GM19043 (cell line): ENCODE data around the gene ALMS1.
"Not testable (repeated sequence)": the region's sequence is repeated elsewhere in the genome, so short reads cannot be mapped to it uniquely, and the experiment has no call there.

Experiments used
- ATAC-seq: cut with Tn5 transposase; IDR thresholded peaks from one replicate; pipeline ENCODE4 v1.9.1; 2021; ENCODE audit warnings: low read depth; ENCODE audit not compliant: unreplicated experiment

The ALMS1 gene

DNA sequence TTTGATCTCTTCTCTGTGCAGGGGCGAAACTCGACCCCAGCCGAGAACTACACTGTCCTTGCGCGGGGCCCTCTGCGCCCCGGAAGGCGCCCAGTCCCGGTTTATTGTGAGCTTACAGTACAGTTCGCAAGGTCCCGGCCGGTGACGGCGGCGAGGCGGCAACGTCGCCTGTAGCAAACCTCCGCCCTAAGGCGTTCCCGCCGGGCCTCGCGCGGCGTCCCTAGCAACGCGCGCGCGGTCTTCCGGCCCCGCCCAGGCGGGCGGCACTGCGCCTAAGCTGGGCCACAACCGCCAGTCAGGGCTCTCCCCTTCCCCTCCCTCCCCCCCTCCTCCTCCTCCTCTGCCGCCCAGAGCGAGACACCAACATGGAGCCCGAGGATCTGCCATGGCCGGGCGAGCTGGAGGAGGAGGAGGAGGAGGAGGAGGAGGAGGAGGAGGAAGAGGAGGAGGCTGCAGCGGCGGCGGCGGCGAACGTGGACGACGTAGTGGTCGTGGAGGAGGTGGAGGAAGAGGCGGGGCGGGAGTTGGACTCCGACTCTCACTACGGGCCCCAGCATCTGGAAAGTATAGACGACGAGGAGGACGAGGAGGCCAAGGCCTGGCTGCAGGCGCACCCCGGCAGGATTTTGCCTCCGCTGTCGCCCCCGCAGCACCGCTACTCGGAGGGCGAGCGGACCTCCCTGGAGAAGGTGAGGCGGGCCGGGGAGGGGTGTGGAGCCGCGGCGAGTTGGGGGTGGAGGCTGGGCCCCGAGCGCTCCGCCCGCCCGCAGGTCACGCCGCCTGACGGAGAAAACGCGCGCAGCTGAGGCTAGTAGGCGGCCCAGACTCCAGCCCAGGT lies at the start of gene ALMS1:
TSS of gene ALMS1 (plus strand) at position 333 of the 838 bp plus-strand sequence. CDS start at position 366, 33 bp downstream.
- peak; percentile 91 for ATAC-seq

DNA sequence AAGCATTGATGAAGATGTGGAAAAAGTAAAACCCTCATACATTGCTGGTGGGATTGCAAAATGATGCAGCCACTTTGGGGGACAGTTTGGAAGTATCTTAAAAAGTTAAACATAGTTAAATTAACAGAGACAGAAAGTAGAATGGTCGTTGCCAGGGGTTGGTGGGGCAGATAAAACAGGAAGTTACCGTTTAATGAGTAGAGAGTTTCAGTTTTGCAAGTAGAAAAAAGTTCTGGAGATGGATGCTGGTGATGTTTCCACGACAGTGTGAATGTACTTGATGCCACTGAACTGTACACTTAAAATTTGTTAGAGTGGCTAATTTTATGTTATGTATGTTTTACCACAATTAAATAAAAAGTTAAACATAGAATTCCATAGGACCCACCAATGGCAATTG lies 47.8 kb upstream of the ALMS1 start:
- no peak for ATAC-seq

DNA sequence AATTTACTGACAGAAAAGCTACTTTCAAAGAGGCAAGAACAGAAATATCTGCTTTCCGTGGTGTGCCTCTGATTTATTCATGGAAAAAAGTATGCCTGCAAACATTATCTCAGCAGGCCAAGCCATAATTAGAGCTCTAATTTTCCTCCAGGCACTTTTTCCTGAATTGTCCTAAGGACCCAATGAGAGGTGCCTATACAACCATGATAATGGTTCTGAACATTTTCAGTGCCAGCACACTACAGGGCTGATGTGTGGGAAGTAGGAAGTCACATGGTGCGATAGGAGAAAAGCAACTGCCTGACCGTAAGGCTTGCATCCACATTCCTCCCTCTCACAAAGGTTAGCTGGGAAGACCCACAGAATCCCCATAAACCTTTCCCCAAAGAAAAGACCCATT lies 46.4 kb upstream of the ALMS1 start:
- ATAC-seq: no peak

DNA sequence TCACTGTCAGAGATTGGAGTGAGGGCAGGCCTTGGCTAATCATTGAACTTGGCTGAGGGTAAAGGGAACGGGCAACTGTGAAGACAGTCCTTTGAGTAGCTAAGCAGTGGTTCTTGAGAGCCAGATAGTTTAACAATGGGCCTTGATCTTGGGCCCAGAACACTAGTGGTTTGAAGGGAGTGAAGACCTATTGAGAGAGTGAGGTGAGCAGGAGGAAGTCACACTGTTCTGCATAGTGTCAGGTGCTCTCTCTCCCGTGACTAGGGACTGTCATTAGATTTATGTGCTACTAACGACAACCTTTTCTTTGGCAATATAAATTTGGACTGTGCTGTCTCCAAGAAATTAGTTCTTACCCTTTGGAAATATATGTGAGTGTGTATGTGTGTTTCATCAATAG lies 44.6 kb upstream of the ALMS1 start:
- ATAC-seq: no peak

- no peak for ATAC-seq
These were observed 41.6 kb upstream of the ALMS1 start for GRCh38 chr2:73343992-73344391.

- ATAC-seq: not testable (repeated sequence)
These were observed 40.9 kb upstream of the ALMS1 start for GRCh38 chr2:73344747-73345146.

GRCh38 chr2:73350035-73350691 lies 35.5 kb upstream of the ALMS1 start:
- no peak for ATAC-seq

DNA sequence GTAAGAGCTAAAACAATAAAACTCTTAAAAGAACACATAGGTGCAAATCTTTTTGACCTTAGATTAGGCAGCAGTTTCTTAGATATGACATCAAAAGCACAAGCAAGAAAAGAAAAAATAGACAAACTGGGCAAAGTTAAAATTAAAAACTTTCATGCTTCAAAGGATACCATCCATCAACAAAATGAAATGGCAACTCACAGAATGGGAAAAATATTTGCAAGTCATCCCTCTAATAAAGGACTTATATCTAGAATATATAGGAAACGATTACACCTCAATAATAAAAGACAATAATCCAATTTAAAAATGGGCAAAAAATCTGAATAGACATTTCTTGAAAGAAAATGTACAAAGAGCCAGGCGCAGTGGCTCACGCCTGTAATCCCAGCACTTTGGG lies 29.5 kb upstream of the ALMS1 start:
- no peak for ATAC-seq

DNA sequence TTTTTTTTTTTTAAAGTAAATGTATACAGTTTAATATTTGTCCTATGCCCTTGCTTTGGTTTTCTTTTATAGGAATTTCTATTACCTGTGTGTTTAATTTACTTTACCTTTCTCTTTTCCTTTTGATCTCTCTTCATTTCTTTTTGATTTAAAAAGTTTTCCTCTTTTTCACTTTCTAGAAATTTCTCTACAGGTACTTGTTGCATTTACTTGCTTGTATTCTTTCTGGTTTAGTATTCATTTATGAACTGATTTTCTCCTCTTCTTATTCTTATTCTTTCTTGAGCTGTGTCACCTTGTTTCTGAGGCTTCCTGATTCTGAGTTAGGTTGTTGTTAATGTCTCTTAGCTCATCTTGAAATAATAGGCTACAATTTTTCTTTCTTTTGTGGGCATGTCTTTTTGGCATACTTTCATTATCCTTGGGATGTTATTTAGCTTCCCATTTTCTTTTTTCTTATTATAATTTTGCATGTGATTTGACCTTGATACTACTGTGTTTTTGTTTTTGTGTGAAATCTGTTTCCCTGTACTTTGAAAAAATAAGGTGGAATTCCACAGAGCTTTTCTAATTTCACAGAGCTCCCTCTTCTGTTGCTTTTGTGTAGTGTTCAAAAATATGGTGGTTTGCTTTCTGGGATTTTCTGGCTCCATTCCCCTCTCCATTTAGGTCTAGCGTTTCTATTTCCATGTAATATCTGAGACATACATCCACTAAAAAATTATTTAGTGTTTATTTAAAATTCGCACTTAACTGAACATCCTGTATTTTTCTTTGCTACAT lies 25.5 kb upstream of the ALMS1 start:
- ATAC-seq: no peak

- no peak for ATAC-seq
These were observed 19.6 kb upstream of the ALMS1 start for GRCh38 chr2:73366060-73366459.

- no peak for ATAC-seq
These were observed 16.9 kb upstream of the ALMS1 start for GRCh38 chr2:73368781-73369180.

GRCh38 chr2:73370348-73370747 lies 15.3 kb upstream of the ALMS1 start:
- ATAC-seq: no peak

DNA sequence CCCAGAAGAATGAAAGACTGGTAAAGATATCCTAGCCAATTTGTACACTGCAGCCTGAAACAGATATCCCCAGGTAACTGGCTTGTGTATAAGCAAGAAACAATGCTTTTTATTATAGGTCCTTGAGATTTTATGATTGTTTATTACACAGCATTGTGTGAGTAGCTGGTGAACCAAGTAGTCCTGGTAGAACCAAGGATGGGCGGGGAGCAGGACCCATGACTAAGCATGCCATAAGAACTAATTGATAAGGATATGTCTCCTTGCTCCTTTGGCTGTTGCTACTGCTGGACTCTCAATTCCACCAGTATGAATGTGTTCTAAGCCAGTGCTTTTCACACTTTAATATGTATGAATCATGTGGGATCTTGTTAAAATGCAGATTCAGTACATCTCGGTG lies 12.3 kb upstream of the ALMS1 start:
- ATAC-seq: no peak

DNA sequence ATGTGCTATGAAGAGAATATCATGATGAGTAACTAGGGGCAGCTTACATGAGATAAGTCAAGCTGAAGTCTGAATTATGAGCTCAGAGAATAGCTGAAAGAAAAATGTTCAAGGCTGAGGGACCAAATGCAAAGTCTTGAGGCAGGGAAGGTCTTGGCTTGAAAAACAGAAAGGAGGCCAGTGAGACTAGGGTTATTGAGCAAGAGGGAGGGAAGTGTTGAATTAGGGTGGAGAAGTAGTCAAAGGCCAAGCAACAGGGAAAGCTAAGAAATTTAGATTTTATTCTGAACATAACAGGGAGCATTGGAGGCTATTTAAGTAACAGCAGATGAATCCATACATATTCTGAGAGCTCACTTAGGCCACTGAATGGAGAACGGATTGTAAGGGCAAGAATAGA lies 11.4 kb upstream of the ALMS1 start:
- no peak for ATAC-seq

GRCh38 chr2:73376681-73377080 lies 9.0 kb upstream of the ALMS1 start:
- ATAC-seq: no peak

DNA sequence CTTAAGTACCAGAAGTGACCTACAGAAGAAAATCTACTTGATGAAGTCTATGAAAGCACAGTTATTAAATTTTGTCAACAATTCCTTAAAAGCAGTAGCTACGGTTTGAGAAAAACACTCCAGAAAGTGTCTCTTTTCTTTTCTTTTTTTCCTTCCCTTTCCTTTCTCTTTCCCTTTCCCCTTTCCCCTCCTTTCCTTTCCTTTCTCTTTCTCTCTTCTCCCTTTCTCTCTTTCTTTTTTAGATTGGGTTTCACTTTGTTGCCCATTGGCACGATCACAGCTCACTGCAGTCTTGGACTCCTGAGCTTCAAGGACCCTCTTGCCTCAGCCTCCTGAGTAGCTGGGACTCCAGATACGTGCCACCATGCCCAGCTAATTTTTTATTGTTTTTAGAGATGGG lies 2.6 kb upstream of the ALMS1 start:
- no peak for ATAC-seq

DNA sequence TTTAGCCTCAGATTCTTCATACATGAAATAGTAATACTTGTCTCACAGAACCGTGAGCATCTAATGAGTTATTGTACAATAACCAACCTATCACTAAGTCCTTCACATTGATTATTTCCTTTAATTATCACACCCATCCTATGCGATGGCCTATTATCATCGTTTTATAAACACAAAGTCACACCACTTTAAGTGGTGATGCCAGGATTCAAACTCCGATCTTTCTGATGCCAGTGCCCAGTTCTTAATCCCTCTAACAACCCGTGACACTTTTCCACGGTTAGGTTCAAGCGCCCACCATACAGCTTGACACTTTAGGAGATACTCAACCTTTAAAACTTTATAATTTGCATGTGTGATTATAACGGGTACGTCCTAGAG lies 523 bp upstream of the ALMS1 start:
- no peak for ATAC-seq

- no peak for ATAC-seq
These were observed 769 bp downstream of the ALMS1 start for GRCh38 chr2:73386342-73386868.

DNA sequence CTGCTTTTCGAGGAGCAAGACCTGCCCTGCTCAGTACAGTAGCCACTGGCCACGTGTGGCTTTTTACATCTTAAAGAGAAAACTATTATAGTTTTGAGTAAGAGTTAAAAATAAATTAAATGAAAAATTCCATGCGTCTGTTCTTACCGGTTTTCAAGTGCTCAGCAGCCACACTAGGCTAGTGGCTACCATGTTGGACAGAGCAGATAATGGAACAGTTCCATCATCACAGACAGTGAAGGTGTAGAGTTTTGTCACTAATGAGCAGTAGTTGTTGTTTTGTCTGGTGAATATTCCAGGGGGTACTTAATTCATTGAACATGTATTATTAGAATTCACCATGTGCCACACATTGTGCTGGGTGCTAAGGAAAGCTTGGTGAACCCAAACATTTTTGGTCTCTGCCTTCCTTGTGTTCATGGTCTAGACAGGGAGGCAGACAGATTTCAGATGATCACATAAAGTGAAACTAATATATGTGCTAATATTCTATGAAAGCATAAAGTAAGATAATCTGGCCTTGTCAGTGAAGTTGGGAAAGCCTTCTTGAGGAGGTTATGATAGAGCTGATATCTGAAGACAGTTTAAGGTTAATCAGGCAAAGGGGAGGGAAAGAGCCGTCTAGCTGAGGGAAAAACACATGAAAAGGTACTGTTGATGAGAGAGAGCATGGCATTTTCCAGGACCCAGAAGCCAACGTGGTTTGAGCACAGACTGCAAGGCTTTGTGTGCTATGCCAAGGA lies 1.4 kb downstream of the ALMS1 start:
- no peak for ATAC-seq

- no peak for ATAC-seq
These were observed 16.9 kb downstream of the ALMS1 start for GRCh38 chr2:73402386-73403103.
